Endothelial cell of umbilical vein (primary cell): ENCODE data around the gene MIER1. TPM values are rescaled to one million over a fixed set of nuclear protein-coding genes. Genes with fewer than 3 reads are reported as not detected.

Experiments
- BruUV-seq: library from RNA; stranded (reverse); fragments of 400-500 nt; replicated peaks from 2 replicates; lab custom pipeline; 2021; lab: Mats Ljungman, UMichigan
- CTCF ChIA-PET: fragments of 300-600, 350-600 bp; sonication (Branson Sonifier 250); formaldehyde crosslinking; loops from one replicate; lab custom pipeline; 2021; ENCODE audit warnings: antibody characterized with exemption, inconsistent platforms; lab: Charles Lee
- POLR2A ChIA-PET: fragments of 300-600, 350-600 bp; sonication (Branson Sonifier 250); formaldehyde crosslinking; loops from one replicate; lab custom pipeline; 2021; ENCODE audit warnings: antibody characterized with exemption, inconsistent platforms; lab: Charles Lee
- DNase-seq: peaks from one replicate; pipeline ENCODE4 v3.0.0-alpha.2; 2011; ENCODE audit warnings: low read depth, low spot score
- FAIRE-seq: peaks from 2 replicates; lab custom pipeline; 2011; peaks lifted over from hg19 to GRCh38; lab: Jason Lieb, UNC
- H2AFZ ChIP-seq: 2 replicates; pipeline ENCODE4 v1.6.0; 2012; ENCODE audit warnings: low read depth, low read length, control low read depth, inconsistent platforms
- H3K27ac ChIP-seq: 2 replicates; pipeline ENCODE4 v1.5.1; 2011; ENCODE audit warnings: low read depth, mild to moderate bottlenecking, control low read depth, low read length, moderate library complexity; ENCODE audit not compliant: insufficient read depth
- H3K27me3 ChIP-seq, 2 experiments: 2 replicates each; pipeline versions ENCODE4 v1.6.0 to v1.6.1; 2011; ENCODE audit warnings: low read length in 2 of 2, mixed read lengths in 1 of 2; ENCODE audit not compliant: control insufficient read depth in 2 of 2, insufficient read depth in 2 of 2
- H3K36me3 ChIP-seq, 2 experiments: 2 replicates in 1 of 2; 3 replicates in 1 of 2; pipeline ENCODE4 v1.5.1; 2011; ENCODE audit warnings: low read length in 2 of 2, mild to moderate bottlenecking in 1 of 2, moderate library complexity in 1 of 2; ENCODE audit not compliant: control insufficient read depth in 2 of 2, insufficient read depth in 2 of 2; ENCODE audit errors: extremely low read depth in 1 of 2
- H3K4me1 ChIP-seq: 3 replicates; pipeline ENCODE4 v1.5.1; 2011; ENCODE audit warnings: mild to moderate bottlenecking, low read length; ENCODE audit not compliant: control insufficient read depth, insufficient read depth; ENCODE audit errors: extremely low read depth
- H3K4me2 ChIP-seq: 2 replicates; pipeline ENCODE4 v1.6.1; 2011; ENCODE audit warnings: low read length, control low read depth, mixed read lengths; ENCODE audit not compliant: insufficient read depth
- H3K4me3 ChIP-seq, 3 experiments: fragments of 200-600 bp in 1 of 3; sonication (generic), shearing (Covaris generic) in 1 of 3; replicated peaks in 1 of 3; 2 replicates each; pipeline ENCODE4 v1.5.1; 2011 to 2016; ENCODE audit warnings: control low read depth in 3 of 3, low read length in 3 of 3, mild to moderate bottlenecking in 2 of 3, inconsistent platforms in 1 of 3, low read depth in 1 of 3, moderate library complexity in 1 of 3; ENCODE audit not compliant: insufficient read depth in 1 of 3
- H3K79me2 ChIP-seq: 2 replicates; pipeline ENCODE4 v1.6.0; 2012; ENCODE audit warnings: low read length, inconsistent platforms; ENCODE audit not compliant: control insufficient read depth, insufficient read depth
- H3K9ac ChIP-seq: replicated peaks from 2 replicates; pipeline ENCODE3; 2011; ENCODE audit warnings: low read length, control low read depth; ENCODE audit not compliant: insufficient read depth; ENCODE audit errors: extremely low read depth
- H3K9me1 ChIP-seq: replicated peaks from 3 replicates; pipeline ENCODE4 v1.6.0; 2011; ENCODE audit warnings: mild to moderate bottlenecking, low read length; ENCODE audit not compliant: control insufficient read depth, insufficient read depth; ENCODE audit errors: extremely low read depth
- H3K9me3 ChIP-seq: replicated peaks from 2 replicates; pipeline ENCODE4 v1.5.1; 2012; ENCODE audit warnings: low read length, inconsistent platforms; ENCODE audit not compliant: control insufficient read depth, insufficient read depth
- H4K20me1 ChIP-seq: replicated peaks from 2 replicates; pipeline ENCODE3; 2011; ENCODE audit warnings: mild to moderate bottlenecking, low read length; ENCODE audit not compliant: control insufficient read depth, insufficient read depth; ENCODE audit errors: extremely low read depth
- EZH2 ChIP-seq: IDR thresholded peaks from 2 replicates; pipeline ENCODE4 v1.6.1; 2012; ENCODE audit warnings: borderline replicate concordance, low read depth, mild to moderate bottlenecking, moderate library complexity, low read length, inconsistent platforms; ENCODE audit not compliant: severe bottlenecking
- FOS ChIP-seq: IDR thresholded peaks from 2 replicates; pipeline ENCODE4 v1.6.1; 2011; ENCODE audit warnings: mild to moderate bottlenecking, low read length, moderate library complexity, borderline replicate concordance; ENCODE audit not compliant: insufficient read depth
- GATA2 ChIP-seq: IDR thresholded peaks from 2 replicates; pipeline ENCODE4 v1.7.0; 2011; ENCODE audit warnings: low read depth, mild to moderate bottlenecking, moderate library complexity, mixed read lengths, low read length; ENCODE audit not compliant: insufficient read length, insufficient read depth
- MYC ChIP-seq: IDR thresholded peaks from one replicate; pipeline ENCODE4 v1.6.1; 2011; ENCODE audit warnings: mild to moderate bottlenecking, low read depth, low read length
- POLR2A ChIP-seq: IDR thresholded peaks from 2 replicates; pipeline ENCODE4 v1.6.1; 2012; ENCODE audit warnings: low read depth, mild to moderate bottlenecking, control low read depth, low read length
- POLR2AphosphoS5 ChIP-seq: IDR thresholded peaks from 2 replicates; pipeline ENCODE4 v1.6.1; 2012; ENCODE audit warnings: low read depth, mild to moderate bottlenecking, control low read depth, low read length, moderate library complexity; ENCODE audit not compliant: insufficient read depth
- dilution Hi-C: fragments of 300-500 bp; cut with MboI; formaldehyde crosslinking; loops from one replicate; pipeline ENCODE4 v1.15.0; 2019; ENCODE audit warnings: low sequenced_read_pairs; ENCODE audit not compliant: extremely low pct_ligation_motif_present
- intact Hi-C: fragments of 100-400 bp; cut with micrococcal nuclease; formaldehyde crosslinking; loops from one replicate; pipeline ENCODE4 v1.10.0; 2022
- polyA plus RNA-seq, 4 experiments: library from polyadenylated mRNA; depleted of rRNA in 3 of 4; stranded (reverse) in 3 of 4; unstranded in 1 of 4; fragments of >200 nt; gene quantifications; 2 replicates each; pipeline versions ENCODE4 v1.2.1 to v1.2.3, GENCODE V29; 2011 to 2012; ENCODE audit warnings: missing spikeins in 1 of 4
- total RNA-seq: library from RNA; stranded (reverse); gene quantifications from 2 replicates; pipeline ENCODE4 v1.2.3, GENCODE V29; 2021
- TF ChIP-seq, protein P1 (sequence below), 2 donors: IDR thresholded peaks; 1 replicate in 1 of 2; 2 replicates in 1 of 2; pipeline ENCODE4 v1.5.1; 2011; ENCODE audit warnings: low read length in 2 of 2, mild to moderate bottlenecking in 2 of 2, moderate library complexity in 2 of 2, control low read depth in 1 of 2, inconsistent platforms in 1 of 2, low read depth in 1 of 2; ENCODE audit not compliant: insufficient read depth in 1 of 2; ENCODE audit errors: extremely low read depth in 1 of 2

The MIER1 gene
- total and polyA plus RNA-seq, 2 donors (not counting 3 experiments of a cell fraction or from before 2014, with no cell fraction given), result 7.3 to 36.8 TPM

DNA sequence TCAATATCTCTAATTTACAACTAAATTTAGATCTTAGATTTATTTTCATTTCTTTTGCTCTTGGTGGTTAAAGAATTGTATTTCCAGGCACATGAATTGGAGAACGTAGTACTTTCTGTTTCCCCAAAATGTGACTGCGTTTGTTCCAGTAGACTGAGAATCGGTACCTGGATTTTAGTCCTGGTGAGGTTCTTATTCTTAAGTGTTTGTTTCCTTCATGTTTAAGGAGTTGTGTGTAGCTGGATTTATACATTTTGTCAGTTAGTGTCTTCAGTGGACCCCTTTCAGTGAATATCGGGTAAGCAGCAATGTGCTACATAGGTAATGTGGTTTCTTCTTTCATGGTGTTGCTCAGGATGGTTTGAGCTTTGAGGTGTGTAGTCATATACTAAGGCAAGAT lies 6.8 kb downstream of the MIER1 start:
- Histone ChIP-seq H3K4me1 (peaks cover 43% of the 10 kb centered on the region), H3K27me3 (no peaks in the 10 kb centered on the region), H3K79me2 (peaks cover 84% of the 10 kb centered on the region), H4K20me1 (no peaks in the 10 kb centered on the region), H3K36me3 (no peaks in the 10 kb centered on the region), H3K4me2 (peak overlapping the region; percentile 95), H3K9me1 (no peaks in the 10 kb centered on the region), H3K27ac (peak overlapping the region; percentile 84), H2AFZ (no peak overlapping the region), H3K9me3 (no peaks in the 10 kb centered on the region), H3K9ac (peak overlapping the region; percentile 95), H3K4me3 (peak overlapping the region; percentile 98 to 99 (median 99))
- ChIA-PET CTCF (interaction anchor here (1.3 to 3.1 kb wide), 2 partner anchors 10 to 65 kb away, joined by 3 to 8 read pairs; no protein-coding TSS in a partner anchor), POLR2A (no interaction called here)
- dilution Hi-C loops (no loop called here), intact Hi-C loops (loop anchor here (2.0 to 10.0 kb wide), 5 partner anchors 23 to 1509 kb away; partner anchors contain the start of genes LEPR and LEPROT)
- TF ChIP-seq POLR2A (no peak), EZH2 (no peak), FOS (no peak), GATA2 (no peak), MYC (no peak), POLR2AphosphoS5 (no peak)
- TF ChIP-seq, protein P1, sequence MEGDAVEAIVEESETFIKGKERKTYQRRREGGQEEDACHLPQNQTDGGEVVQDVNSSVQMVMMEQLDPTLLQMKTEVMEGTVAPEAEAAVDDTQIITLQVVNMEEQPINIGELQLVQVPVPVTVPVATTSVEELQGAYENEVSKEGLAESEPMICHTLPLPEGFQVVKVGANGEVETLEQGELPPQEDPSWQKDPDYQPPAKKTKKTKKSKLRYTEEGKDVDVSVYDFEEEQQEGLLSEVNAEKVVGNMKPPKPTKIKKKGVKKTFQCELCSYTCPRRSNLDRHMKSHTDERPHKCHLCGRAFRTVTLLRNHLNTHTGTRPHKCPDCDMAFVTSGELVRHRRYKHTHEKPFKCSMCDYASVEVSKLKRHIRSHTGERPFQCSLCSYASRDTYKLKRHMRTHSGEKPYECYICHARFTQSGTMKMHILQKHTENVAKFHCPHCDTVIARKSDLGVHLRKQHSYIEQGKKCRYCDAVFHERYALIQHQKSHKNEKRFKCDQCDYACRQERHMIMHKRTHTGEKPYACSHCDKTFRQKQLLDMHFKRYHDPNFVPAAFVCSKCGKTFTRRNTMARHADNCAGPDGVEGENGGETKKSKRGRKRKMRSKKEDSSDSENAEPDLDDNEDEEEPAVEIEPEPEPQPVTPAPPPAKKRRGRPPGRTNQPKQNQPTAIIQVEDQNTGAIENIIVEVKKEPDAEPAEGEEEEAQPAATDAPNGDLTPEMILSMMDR (IDR thresholded peaks at IDR 0.05; ENCODE audit: extremely low read depth in 1 of 2, insufficient read depth in 1 of 2, low read depth in 1 of 2, low read length in 2 of 2), result no peak
- no peak for FAIRE-seq
- BruUV-seq, result no TSS peak
- peak; percentile 55 for DNase-seq
